ENCODE results near the gene BAD.

The BAD gene

GRCh38 chr11:64229090-64229743 is 55.2 kb downstream of the BAD start:
- DNase-seq (ENCODE audit: low read depth) = no peak

- no peak for DNase-seq (ENCODE audit: low read depth)
Observed at GRCh38 chr11:64227405-64227956, 57.0 kb downstream of the BAD start.

- no peak for DNase-seq (ENCODE audit: low read depth)
Observed at GRCh38 chr11:64226507-64227051, 57.9 kb downstream of the BAD start.

GRCh38 chr11:64225608-64226506 is 58.6 kb downstream of the BAD start, which contains the start of the genes NUDT22 and TRPT1:
NUDT22 (plus strand) TSS chr11:64226274; CDS start chr11:64226653, 379 bp downstream.
TRPT1 (minus strand) TSS chr11:64226186; CDS start chr11:64225860, 326 bp downstream.
- peak; percentile 85 for DNase-seq (ENCODE audit: low read depth)

- DNase-seq (ENCODE audit: low read depth) = no peak
Observed at GRCh38 chr11:64224891-64225607, 59.4 kb downstream of the BAD start.

- no peak for DNase-seq (ENCODE audit: low read depth)
Observed at GRCh38 chr11:64224151-64224890, 60.1 kb downstream of the BAD start.

GRCh38 chr11:64223001-64223651 is 61.3 kb downstream of the BAD start:
- no peak for DNase-seq (ENCODE audit: low read depth)

- no peak for DNase-seq (ENCODE audit: low read depth)
Observed at GRCh38 chr11:64222651-64223000, 61.8 kb downstream of the BAD start.

GRCh38 chr11:64220798-64221197 is 63.7 kb downstream of the BAD start:
- DNase-seq (ENCODE audit: low read depth) = no peak

GRCh38 chr11:64220271-64220670 is 64.2 kb downstream of the BAD start:
- DNase-seq (ENCODE audit: low read depth) = no peak
